HEK293 (cell line): Measurements from ENCODE around the gene ZBTB22.
A peak's percentile ranks its signal among the peaks of the same experiment; 100 is the strongest.

Experiments
- TCF7L2 ChIP-seq: IDR thresholded peaks from 2 replicates; pipeline ENCODE4 v1.6.1; 2011; ENCODE audit warnings: low read depth, mild to moderate bottlenecking, inconsistent platforms, low read length, moderate library complexity, borderline replicate concordance
- ZNF175 ChIP-seq: fragments of 450-650 bp; formaldehyde crosslinking; IDR thresholded peaks from 2 replicates; pipeline ENCODE4 v1.5.1; 2016; ENCODE audit warnings: missing biosample characterization, missing genetic modification characterization
- ZNF266 ChIP-seq: fragments of 450-650 bp; formaldehyde crosslinking; IDR thresholded peaks from 2 replicates; pipeline ENCODE4 v1.5.1; 2016; ENCODE audit warnings: missing biosample characterization, missing genetic modification characterization, low read depth
- ZNF629 ChIP-seq: fragments of 450-650 bp; formaldehyde crosslinking; IDR thresholded peaks from 2 replicates; pipeline ENCODE4 v1.5.1; 2017; ENCODE audit warnings: missing biosample characterization, missing genetic modification characterization
- TF ChIP-seq, protein P1 (sequence below): fragments of 450-650 bp; formaldehyde crosslinking; IDR thresholded peaks from 2 replicates; pipeline ENCODE4 v1.5.1; 2016; ENCODE audit warnings: missing biosample characterization, missing genetic modification characterization

DNA sequence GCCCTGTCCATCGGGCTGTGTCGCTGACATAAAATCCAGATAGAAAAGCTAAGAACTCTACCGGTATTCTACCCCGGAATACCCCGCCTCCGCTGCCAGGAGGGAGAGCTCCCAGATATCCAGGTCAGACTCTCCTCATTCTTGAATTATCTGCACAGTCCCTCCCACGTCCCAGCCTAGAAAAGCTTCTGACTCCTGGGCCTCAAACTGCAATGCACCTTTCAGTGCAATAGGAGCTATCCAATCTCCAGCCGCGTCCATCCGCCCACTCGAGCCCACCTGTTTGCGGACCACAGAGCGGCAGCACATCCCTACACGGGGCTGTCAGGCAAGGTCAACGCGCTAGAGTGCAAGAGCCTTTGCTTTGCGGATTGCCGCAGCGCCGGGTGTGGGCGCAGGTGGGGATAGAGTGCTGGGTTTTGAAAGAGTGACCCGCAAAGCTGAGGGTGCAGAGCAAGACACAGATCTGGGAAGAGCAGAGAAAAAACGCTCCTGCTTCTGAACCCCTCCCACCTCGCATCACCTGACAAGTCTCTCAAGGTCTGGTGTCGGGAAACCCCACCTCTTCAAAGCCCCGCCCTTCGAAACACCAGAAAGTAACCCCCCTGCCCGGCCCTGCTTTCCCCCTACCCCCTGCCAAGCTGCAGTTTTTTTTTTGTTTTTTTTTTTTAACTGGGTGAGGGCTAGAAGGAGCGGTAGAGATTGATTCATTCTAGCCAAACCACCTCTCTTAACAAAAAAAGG, 5.0 kb downstream of the ZBTB22 start:
- TF ChIP-seq ZNF175 (tag by site-specific recombination) (no peak), TCF7L2 (no peak), ZNF629 (no peak), ZNF266 (tag by site-specific recombination) (no peak)
- TF ChIP-seq, protein P1, sequence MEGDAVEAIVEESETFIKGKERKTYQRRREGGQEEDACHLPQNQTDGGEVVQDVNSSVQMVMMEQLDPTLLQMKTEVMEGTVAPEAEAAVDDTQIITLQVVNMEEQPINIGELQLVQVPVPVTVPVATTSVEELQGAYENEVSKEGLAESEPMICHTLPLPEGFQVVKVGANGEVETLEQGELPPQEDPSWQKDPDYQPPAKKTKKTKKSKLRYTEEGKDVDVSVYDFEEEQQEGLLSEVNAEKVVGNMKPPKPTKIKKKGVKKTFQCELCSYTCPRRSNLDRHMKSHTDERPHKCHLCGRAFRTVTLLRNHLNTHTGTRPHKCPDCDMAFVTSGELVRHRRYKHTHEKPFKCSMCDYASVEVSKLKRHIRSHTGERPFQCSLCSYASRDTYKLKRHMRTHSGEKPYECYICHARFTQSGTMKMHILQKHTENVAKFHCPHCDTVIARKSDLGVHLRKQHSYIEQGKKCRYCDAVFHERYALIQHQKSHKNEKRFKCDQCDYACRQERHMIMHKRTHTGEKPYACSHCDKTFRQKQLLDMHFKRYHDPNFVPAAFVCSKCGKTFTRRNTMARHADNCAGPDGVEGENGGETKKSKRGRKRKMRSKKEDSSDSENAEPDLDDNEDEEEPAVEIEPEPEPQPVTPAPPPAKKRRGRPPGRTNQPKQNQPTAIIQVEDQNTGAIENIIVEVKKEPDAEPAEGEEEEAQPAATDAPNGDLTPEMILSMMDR (tag by site-specific recombination), result peak; percentile 71
